ENCODE measurements around the gene CYP24A1. TPM values are rescaled to one million over a fixed set of nuclear protein-coding genes. Genes with fewer than 3 reads are reported as not detected.

Gene CYP24A1
- total RNA-seq, 4 donors from 2014 or later = 1.3 to 12.3 (median 8.9) TPM

- WGBS, 2 donors = 78 to 84% methylated on average over 11 to 19 of the region's 19 CpGs
- Histone ChIP-seq H3K36me3 (no peaks in the 10 kb centered on the region), H3K27me3 (peaks cover 0 to 9% (median 0%) of the 10 kb centered on the region in 4 donors), H3K4me3 (no peak overlapping the region), H3K4me1 (peaks cover 2 to 9% (median 8%) of the 10 kb centered on the region in 3 donors), H3K27ac (no peak overlapping the region), H3K9me3 (no peaks in the 10 kb centered on the region)
- no peak for DNase-seq
- intact Hi-C loops (cut with DNase I) = no loop called here
- TF ChIP-seq, protein P1, sequence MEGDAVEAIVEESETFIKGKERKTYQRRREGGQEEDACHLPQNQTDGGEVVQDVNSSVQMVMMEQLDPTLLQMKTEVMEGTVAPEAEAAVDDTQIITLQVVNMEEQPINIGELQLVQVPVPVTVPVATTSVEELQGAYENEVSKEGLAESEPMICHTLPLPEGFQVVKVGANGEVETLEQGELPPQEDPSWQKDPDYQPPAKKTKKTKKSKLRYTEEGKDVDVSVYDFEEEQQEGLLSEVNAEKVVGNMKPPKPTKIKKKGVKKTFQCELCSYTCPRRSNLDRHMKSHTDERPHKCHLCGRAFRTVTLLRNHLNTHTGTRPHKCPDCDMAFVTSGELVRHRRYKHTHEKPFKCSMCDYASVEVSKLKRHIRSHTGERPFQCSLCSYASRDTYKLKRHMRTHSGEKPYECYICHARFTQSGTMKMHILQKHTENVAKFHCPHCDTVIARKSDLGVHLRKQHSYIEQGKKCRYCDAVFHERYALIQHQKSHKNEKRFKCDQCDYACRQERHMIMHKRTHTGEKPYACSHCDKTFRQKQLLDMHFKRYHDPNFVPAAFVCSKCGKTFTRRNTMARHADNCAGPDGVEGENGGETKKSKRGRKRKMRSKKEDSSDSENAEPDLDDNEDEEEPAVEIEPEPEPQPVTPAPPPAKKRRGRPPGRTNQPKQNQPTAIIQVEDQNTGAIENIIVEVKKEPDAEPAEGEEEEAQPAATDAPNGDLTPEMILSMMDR (IDR thresholded peaks at IDR 0.05) = no peak
- TF ChIP-seq POLR2A (IDR thresholded peaks at IDR 0.05) = no peak
Measured at GRCh38 chr20:54156981-54157835, 16.6 kb downstream of the CYP24A1 start.

GRCh38 chr20:54156522-54156921 lies 17.3 kb downstream of the CYP24A1 start:
- Histone ChIP-seq H3K27ac (no peak overlapping the region), H3K27me3 (peaks cover 0 to 9% (median 0%) of the 10 kb centered on the region in 4 donors), H3K4me1 (peaks cover 5 to 13% (median 12%) of the 10 kb centered on the region in 3 donors), H3K4me3 (no peak overlapping the region), H3K9me3 (no peaks in the 10 kb centered on the region), H3K36me3 (no peaks in the 10 kb centered on the region)
- 82 to 87% methylated on average over 5 of the region's 5 CpGs for WGBS, 2 donors
- TF ChIP-seq, protein P1 (IDR thresholded peaks at IDR 0.05) = no peak
- TF ChIP-seq POLR2A (IDR thresholded peaks at IDR 0.05) = no peak
- no peak for DNase-seq
- intact Hi-C loops (cut with DNase I) = no loop called here

DNA sequence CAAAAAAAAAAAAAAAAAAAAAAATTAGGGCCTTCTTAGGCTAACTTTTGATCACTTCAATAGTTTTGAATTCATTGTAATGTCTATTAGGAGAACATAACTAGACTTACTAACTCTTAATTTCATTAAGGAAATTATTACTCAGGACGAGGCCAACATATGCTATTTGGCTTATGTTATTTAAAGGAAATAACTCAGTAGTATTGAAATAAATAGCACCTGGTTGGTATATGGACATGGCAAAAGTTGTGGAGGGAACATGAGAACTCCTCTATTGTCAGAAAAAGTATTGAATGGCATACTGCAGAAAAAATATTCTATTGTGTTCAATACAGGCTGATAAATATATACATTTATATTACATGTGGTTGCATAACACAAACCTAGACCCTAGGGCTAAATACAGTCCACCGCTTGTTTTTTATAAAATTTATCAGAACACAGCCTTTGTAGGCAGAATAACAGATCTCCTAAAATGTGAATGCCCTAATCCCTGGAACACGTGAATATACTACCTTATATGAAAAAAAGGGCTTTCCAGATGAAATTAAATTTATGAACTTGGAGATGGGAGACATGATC lies 18.0 kb downstream of the CYP24A1 start:
- intact Hi-C loops (cut with DNase I) = no loop called here
- no peaks in the 10 kb centered on the region for H3K9me3 ChIP-seq
- H3K27ac ChIP-seq = no peak overlapping the region
- H3K36me3 ChIP-seq = no peaks in the 10 kb centered on the region
- DNase-seq = no peak
- peaks cover 0 to 3% (median 0%) of the 10 kb centered on the region in 4 donors for H3K27me3 ChIP-seq
- TF ChIP-seq POLR2A (IDR thresholded peaks at IDR 0.05) = no peak
- TF ChIP-seq, protein P1 (IDR thresholded peaks at IDR 0.05) = no peak
- H3K4me3 ChIP-seq = no peak overlapping the region
- H3K4me1 ChIP-seq = peaks cover 5 to 13% (median 12%) of the 10 kb centered on the region in 3 donors
- WGBS, 2 donors = 85 to 86% methylated on average over 3 of the region's 3 CpGs

- intact Hi-C loops (cut with DNase I) = no loop called here
- peaks cover 5 to 13% (median 12%) of the 10 kb centered on the region in 3 donors for H3K4me1 ChIP-seq
- H3K27ac ChIP-seq = no peak overlapping the region
- no peak for TF ChIP-seq POLR2A (IDR thresholded peaks at IDR 0.05)
- TF ChIP-seq, protein P1 (IDR thresholded peaks at IDR 0.05) = no peak
- H3K27me3 ChIP-seq = no peaks in the 10 kb centered on the region
- DNase-seq = no peak
- H3K36me3 ChIP-seq = no peaks in the 10 kb centered on the region
- no peaks in the 10 kb centered on the region for H3K9me3 ChIP-seq
- H3K4me3 ChIP-seq = no peak overlapping the region
- WGBS, 2 donors = 53 to 60% methylated on average over 2 of the region's 2 CpGs
Measured at GRCh38 chr20:54154439-54154838, 19.3 kb downstream of the CYP24A1 start.

DNA sequence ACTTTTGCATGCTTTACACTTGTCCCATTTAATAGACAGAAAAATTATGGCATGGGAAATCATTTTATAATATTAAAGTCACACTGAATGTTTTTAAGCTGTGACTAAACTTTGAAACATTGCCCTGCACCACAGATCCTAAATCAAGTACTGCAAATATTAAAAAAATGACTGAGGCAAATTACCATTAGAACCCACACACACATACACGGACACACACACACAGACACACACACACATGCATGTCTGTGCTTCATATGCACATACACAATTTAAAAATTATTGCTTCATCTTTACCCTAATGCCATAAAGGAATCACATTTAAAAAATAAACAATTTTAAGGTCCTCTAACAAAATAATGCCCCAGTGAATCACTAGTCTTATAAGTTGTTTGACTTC lies 19.9 kb downstream of the CYP24A1 start:
- intact Hi-C loops (cut with DNase I) = no loop called here
- H3K9me3 ChIP-seq = no peaks in the 10 kb centered on the region
- no peak overlapping the region for H3K27ac ChIP-seq
- 50 to 67% methylated on average over 1 of the region's 1 CpG for WGBS, 2 donors
- DNase-seq = no peak
- peaks cover 5 to 13% (median 12%) of the 10 kb centered on the region in 3 donors for H3K4me1 ChIP-seq
- no peak overlapping the region for H3K4me3 ChIP-seq
- H3K36me3 ChIP-seq = no peaks in the 10 kb centered on the region
- TF ChIP-seq, protein P1 (IDR thresholded peaks at IDR 0.05) = no peak
- no peak for TF ChIP-seq POLR2A (IDR thresholded peaks at IDR 0.05)
- no peaks in the 10 kb centered on the region for H3K27me3 ChIP-seq

All from esophagus squamous epithelium (tissue), 5 donors.